B cell (primary cell): Measurements from ENCODE around the gene GUCY2D. TPM values are rescaled to one million over a fixed set of nuclear protein-coding genes. Genes with fewer than 3 reads are reported as not detected.
"Not testable (repeated sequence)": the region's sequence is repeated elsewhere in the genome, so short reads cannot be mapped to it uniquely, and the experiment has no call there.

Source experiments
- ATAC-seq: fragments of 200-7000 bp; cut with Tn5 transposase; one replicate; pipeline ENCODE4 v1.10.0; 2021; ENCODE audit warnings: low read depth, mild to moderate bottlenecking, moderate number of reproducible peaks, moderate library complexity
- CTCF ChIA-PET: fragments of 350-600 bp; sonication (Branson Sonifier 250); formaldehyde crosslinking; loops from one replicate; lab custom pipeline; 2021; ENCODE audit warnings: antibody characterized with exemption, inconsistent platforms; lab: Charles Lee
- POLR2A ChIA-PET: fragments of 350-600 bp; sonication (Branson Sonifier 250); formaldehyde crosslinking; loops from one replicate; lab custom pipeline; 2021; ENCODE audit warnings: antibody characterized with exemption; lab: Charles Lee
- DNase-seq: peaks from one replicate; pipeline ENCODE4 v3.0.0; 2013
- H2AFZ ChIP-seq: 2 replicates; pipeline ENCODE4 v1.6.1; 2012; ENCODE audit warnings: mild to moderate bottlenecking, low read depth, low read length; ENCODE audit not compliant: insufficient read depth, poor library complexity, severe bottlenecking
- H3K27ac ChIP-seq, 2 donors: 1 replicate in 1 of 2; 2 replicates in 1 of 2; pipeline ENCODE4 v1.5.1; 2012 to 2013; ENCODE audit warnings: low read length in 2 of 2, mild to moderate bottlenecking in 2 of 2, moderate library complexity in 1 of 2
- H3K27me3 ChIP-seq, 4 experiments: fragments of 200-600 bp in 1 of 4; sonication (generic) in 1 of 4; replicated peaks in 1 of 4; 1 replicate in 2 of 4; 2 replicates in 2 of 4; pipeline versions ENCODE4 v1.6.1 to v1.7.0; 2013 to 2016; ENCODE audit warnings: low read length in 3 of 4, mild to moderate bottlenecking in 2 of 4, mixed read lengths in 1 of 4, moderate library complexity in 1 of 4; ENCODE audit not compliant: insufficient read depth in 4 of 4, control insufficient read depth in 3 of 4; ENCODE audit errors: control extremely low read depth in 1 of 4
- H3K36me3 ChIP-seq, 2 experiments: replicated peaks in 1 of 2; 1 replicate in 1 of 2; 2 replicates in 1 of 2; pipeline versions ENCODE4 v1.6.1 to v1.7.1; 2013; ENCODE audit warnings: low read length in 1 of 2; ENCODE audit not compliant: insufficient read depth in 2 of 2, control insufficient read depth in 1 of 2; ENCODE audit errors: control extremely low read depth in 1 of 2, extremely low read depth in 1 of 2
- H3K4me1 ChIP-seq, 2 donors: fragments of 200-600 bp in 1 of 2; sonication (generic) in 1 of 2; 1 replicate in 1 of 2; 2 replicates in 1 of 2; pipeline versions ENCODE4 v1.5.1 to v1.6.1; 2013 to 2017; ENCODE audit warnings: low read length in 2 of 2; ENCODE audit not compliant: control insufficient read depth in 2 of 2, insufficient read depth in 2 of 2
- H3K4me2 ChIP-seq: replicated peaks from 2 replicates; pipeline ENCODE3; 2012; ENCODE audit warnings: mild to moderate bottlenecking, low read depth, low read length; ENCODE audit not compliant: poor library complexity, severe bottlenecking
- H3K4me3 ChIP-seq, 5 experiments: fragments of 200-600 bp in 1 of 5; sonication (generic) in 1 of 5; 1 replicate in 3 of 5; 2 replicates in 2 of 5; pipeline versions ENCODE4 v1.5.1 to v1.7.0; 2011 to 2016; ENCODE audit warnings: low read length in 4 of 5, mild to moderate bottlenecking in 4 of 5, low read depth in 2 of 5, control low read depth in 1 of 5, moderate library complexity in 1 of 5; ENCODE audit not compliant: insufficient read depth in 1 of 5; ENCODE audit errors: control extremely low read depth in 1 of 5, extremely low read depth in 1 of 5
- H3K79me2 ChIP-seq: fragments of 200-600 bp; sonication (generic); one replicate; pipeline ENCODE4 v1.6.0; 2016; ENCODE audit warnings: low read length; ENCODE audit not compliant: control insufficient read depth, insufficient read depth
- H3K9ac ChIP-seq: fragments of 200-600 bp; sonication (generic); 2 replicates; pipeline ENCODE4 v1.6.1; 2017; ENCODE audit warnings: mild to moderate bottlenecking, low read length, moderate library complexity
- H3K9me3 ChIP-seq, 3 donors: one replicate each; pipeline versions ENCODE4 v1.6.1 to v1.7.1; 2013; ENCODE audit warnings: low read length in 2 of 3; ENCODE audit not compliant: control insufficient read depth in 2 of 3, insufficient read depth in 1 of 3; ENCODE audit errors: control extremely low read depth in 1 of 3
- H4K20me1 ChIP-seq: 2 replicates; pipeline ENCODE4 v1.6.0; 2012; ENCODE audit warnings: mild to moderate bottlenecking, low read length; ENCODE audit not compliant: insufficient read depth, control insufficient read depth, poor library complexity, severe bottlenecking
- H3K27ac Mint-ChIP-seq: one replicate; pipeline ENCODE4 v1.8.0; 2021; ENCODE audit warnings: mixed read lengths
- H3K27me3 Mint-ChIP-seq: one replicate; pipeline ENCODE4 v1.8.0; 2021; ENCODE audit warnings: mixed read lengths
- H3K4me1 Mint-ChIP-seq: one replicate; pipeline ENCODE4 v1.8.0; 2021; ENCODE audit warnings: mixed read lengths
- H3K4me3 Mint-ChIP-seq: one replicate; pipeline ENCODE4 v1.8.0; 2021; ENCODE audit warnings: mixed read lengths
- H3K9me3 Mint-ChIP-seq: one replicate; pipeline ENCODE4 v1.8.0; 2022; ENCODE audit warnings: mixed read lengths; ENCODE audit not compliant: insufficient read depth
- EZH2 ChIP-seq: IDR thresholded peaks from 2 replicates; pipeline ENCODE4 v1.6.1; 2012; ENCODE audit warnings: borderline replicate concordance, low read depth, mild to moderate bottlenecking, moderate library complexity, low read length; ENCODE audit not compliant: insufficient read depth, poor library complexity, severe bottlenecking
- WGBS: methylation state at CpG from one replicate; pipeline ENCODE4 v1.1.5; 2013; ENCODE audit warnings: missing lambda C conversion rate; ENCODE audit not compliant: insufficient coverage; 5-methylcytosine and 5-hydroxymethylcytosine counted together
- intact Hi-C: fragments of 100-400 bp; cut with micrococcal nuclease; formaldehyde crosslinking; loops from one replicate; pipeline ENCODE4 v1.10.0; 2022
- polyA plus RNA-seq: library from polyadenylated mRNA; depleted of rRNA; stranded (reverse); fragments of >200 nt; gene quantifications from 2 replicates; pipeline ENCODE4 v1.2.3, GENCODE V29; 2012
- total RNA-seq, 2 donors: library from RNA; stranded (reverse); fragments of 120-200 nt in 1 of 2; gene quantifications; 1 replicate in 1 of 2; 2 replicates in 1 of 2; pipeline versions ENCODE4 v1.2.3 to v1.2.4, GENCODE V29; 2013 to 2022
- TF ChIP-seq, protein P1 (sequence below): fragments of 200-600 bp; IDR thresholded peaks from one replicate; pipeline ENCODE4 v1.8.0; 2022; ENCODE audit warnings: antibody characterized with exemption, mild to moderate bottlenecking

Gene GUCY2D
- total and polyA plus RNA-seq, 2 donors (not counting 1 experiment from before 2014, with no cell fraction given) = not detected

DNA sequence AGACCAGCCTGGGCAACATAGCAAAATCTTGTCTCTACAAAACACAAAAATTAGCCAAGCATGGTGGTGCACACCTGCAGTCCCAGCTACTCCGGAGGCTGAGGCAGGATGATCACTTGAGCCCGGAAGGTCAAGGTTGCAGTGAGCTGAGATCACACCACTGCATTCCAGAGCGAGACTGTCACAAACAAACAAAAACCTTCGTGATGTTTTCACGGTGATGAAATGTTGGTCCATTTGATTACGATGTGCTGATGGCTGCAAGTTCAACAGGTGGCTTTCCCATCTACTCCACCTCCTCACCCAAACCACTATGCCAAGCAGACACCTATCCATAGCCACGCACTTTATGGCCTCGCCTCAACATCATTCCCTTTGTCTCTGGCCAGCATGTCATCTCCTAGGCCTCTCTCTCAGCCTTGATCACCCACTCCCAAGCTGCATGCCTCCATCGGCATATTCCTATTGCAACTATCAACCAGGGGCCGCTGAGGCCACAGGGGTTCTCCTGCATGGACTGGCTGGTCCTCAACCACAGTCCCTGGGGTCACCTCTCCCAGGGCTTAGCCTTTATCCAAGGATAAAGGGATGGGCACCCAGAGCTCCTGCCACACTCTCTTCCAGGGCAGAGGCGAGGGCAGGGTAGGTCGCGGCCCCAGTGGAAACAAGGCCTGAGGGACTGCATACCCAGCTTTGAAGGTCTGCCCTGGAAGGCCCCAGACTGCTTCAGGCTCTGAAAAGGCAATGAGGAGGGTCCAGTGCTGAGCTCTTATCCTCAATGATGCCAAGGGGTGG lies 19.3 kb downstream of the GUCY2D start:
- H3K4me1 Mint-ChIP-seq = peaks cover 2% of the 10 kb centered on the region
- peaks cover 0 to 30% (median 10%) of the 10 kb centered on the region in 4 experiments for H3K27me3 ChIP-seq
- no peaks in the 10 kb centered on the region for H4K20me1 ChIP-seq
- no peak for ATAC-seq
- H3K4me3 ChIP-seq = no peak overlapping the region
- H3K9ac ChIP-seq = no peak overlapping the region
- no peak for DNase-seq
- H3K27me3 Mint-ChIP-seq = peaks cover 49% of the 10 kb centered on the region
- CTCF ChIA-PET = interaction anchor here (0.7 to 1.3 kb wide), 3 partner anchors 33 to 277 kb away, joined by 3 to 8 read pairs (median 4); no protein-coding TSS in a partner anchor
- no peaks in the 10 kb centered on the region for H3K36me3 ChIP-seq
- no peaks in the 10 kb centered on the region for H3K79me2 ChIP-seq
- H3K4me2 ChIP-seq = no peak overlapping the region
- H3K4me3 Mint-ChIP-seq = no peak overlapping the region
- no peaks in the 10 kb centered on the region for H3K9me3 Mint-ChIP-seq
- WGBS = 94% methylated on average over 13 of the region's 13 CpGs
- H2AFZ ChIP-seq = no peak overlapping the region
- peaks cover 1 to 3% of the 10 kb centered on the region in 2 donors for H3K4me1 ChIP-seq
- H3K9me3 ChIP-seq = no peaks in the 10 kb centered on the region
- POLR2A ChIA-PET = no interaction called here
- TF ChIP-seq, protein P1, sequence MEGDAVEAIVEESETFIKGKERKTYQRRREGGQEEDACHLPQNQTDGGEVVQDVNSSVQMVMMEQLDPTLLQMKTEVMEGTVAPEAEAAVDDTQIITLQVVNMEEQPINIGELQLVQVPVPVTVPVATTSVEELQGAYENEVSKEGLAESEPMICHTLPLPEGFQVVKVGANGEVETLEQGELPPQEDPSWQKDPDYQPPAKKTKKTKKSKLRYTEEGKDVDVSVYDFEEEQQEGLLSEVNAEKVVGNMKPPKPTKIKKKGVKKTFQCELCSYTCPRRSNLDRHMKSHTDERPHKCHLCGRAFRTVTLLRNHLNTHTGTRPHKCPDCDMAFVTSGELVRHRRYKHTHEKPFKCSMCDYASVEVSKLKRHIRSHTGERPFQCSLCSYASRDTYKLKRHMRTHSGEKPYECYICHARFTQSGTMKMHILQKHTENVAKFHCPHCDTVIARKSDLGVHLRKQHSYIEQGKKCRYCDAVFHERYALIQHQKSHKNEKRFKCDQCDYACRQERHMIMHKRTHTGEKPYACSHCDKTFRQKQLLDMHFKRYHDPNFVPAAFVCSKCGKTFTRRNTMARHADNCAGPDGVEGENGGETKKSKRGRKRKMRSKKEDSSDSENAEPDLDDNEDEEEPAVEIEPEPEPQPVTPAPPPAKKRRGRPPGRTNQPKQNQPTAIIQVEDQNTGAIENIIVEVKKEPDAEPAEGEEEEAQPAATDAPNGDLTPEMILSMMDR = no peak
- TF ChIP-seq EZH2 = no peak
- intact Hi-C loops = no loop called here
- H3K27ac Mint-ChIP-seq = no peak overlapping the region
- no peak overlapping the region for H3K27ac ChIP-seq

DNA sequence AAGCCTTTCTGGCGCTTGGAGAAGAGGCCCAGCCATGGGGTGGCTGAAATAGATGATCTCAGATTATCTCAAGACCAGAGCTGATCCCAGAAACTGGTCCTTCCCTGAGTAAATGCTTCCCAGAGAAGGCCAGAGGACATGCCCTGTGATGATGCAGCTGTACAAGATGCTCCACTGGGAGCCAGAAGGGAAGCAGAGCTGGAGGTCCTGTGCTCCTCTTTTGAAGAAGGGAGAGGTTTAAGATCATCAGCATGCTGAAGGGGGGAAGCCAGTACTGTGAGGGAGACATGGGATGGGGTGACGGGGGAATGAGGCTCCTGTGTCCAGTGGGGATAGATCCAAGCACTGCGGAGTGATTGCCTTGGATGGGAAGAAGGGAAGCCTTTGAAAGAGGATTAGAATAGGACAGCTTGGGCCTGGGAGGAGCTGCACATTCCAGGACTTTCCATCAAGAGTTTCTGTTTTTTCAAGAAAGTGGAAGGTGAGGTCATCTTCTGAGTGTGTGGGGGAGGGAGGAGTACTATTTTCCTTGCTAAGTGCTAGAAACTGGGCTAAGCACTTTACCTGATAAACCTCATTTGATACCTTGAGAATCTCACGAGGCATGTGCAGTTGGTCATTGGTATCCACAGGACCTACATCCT lies 20.1 kb downstream of the GUCY2D start:
- no peak for ATAC-seq
- Histone ChIP-seq H2AFZ (no peak overlapping the region), H3K27ac (no peak overlapping the region), H3K9ac (no peak overlapping the region), H3K27me3 (peaks cover 0 to 29% (median 13%) of the 10 kb centered on the region in 4 experiments), H3K9me3 (no peaks in the 10 kb centered on the region), H4K20me1 (no peaks in the 10 kb centered on the region), H3K79me2 (no peaks in the 10 kb centered on the region), H3K4me1 (no peaks in the 10 kb centered on the region), H3K4me3 (no peak overlapping the region), H3K36me3 (no peaks in the 10 kb centered on the region), H3K4me2 (no peak overlapping the region)
- ChIA-PET POLR2A (no interaction called here), CTCF (interaction anchor here (1.1 to 1.3 kb wide), 2 partner anchors 34 to 50 kb away, joined by 4 to 8 read pairs; no protein-coding TSS in a partner anchor)
- DNase-seq = no peak
- H3K4me1 Mint-ChIP-seq = no peaks in the 10 kb centered on the region
- no peak overlapping the region for H3K27ac Mint-ChIP-seq
- intact Hi-C loops = no loop called here
- WGBS = 100% methylated on average over 3 of the region's 4 CpGs
- peaks cover 53% of the 10 kb centered on the region for H3K27me3 Mint-ChIP-seq
- H3K9me3 Mint-ChIP-seq = no peaks in the 10 kb centered on the region
- no peak overlapping the region for H3K4me3 Mint-ChIP-seq
- TF ChIP-seq EZH2 = no peak

DNA sequence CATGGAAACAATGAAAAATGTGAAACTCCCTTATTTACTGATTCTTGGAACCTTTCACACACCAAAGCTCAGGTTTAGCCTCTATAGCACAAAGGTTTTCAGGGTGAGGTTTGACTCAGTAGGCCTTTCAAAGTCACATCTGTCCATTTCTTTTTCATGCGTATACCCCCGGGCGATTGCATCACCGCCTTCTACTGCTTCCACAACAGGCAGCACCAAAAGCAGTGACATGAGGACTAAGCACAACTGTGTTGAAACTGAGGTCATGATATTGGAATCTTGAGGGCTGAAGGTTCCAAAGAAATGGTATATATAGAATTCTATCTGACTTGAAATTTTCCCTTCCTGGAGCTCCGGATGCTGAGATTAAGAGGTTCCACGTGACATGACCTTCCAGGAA lies 21.7 kb downstream of the GUCY2D start:
- H3K4me2 ChIP-seq, H3K79me2 ChIP-seq, H3K9me3 Mint-ChIP-seq, H3K4me1 Mint-ChIP-seq, H3K9me3 ChIP-seq, H3K4me3 ChIP-seq, H3K9ac ChIP-seq, H4K20me1 ChIP-seq, H3K27ac ChIP-seq, ATAC-seq, H3K4me3 Mint-ChIP-seq, intact Hi-C loops, DNase-seq, H3K27ac Mint-ChIP-seq, H3K36me3 ChIP-seq, H3K4me1 ChIP-seq, POLR2A ChIA-PET, H2AFZ ChIP-seq: not testable (repeated sequence)
- WGBS = no CpG with 5 or more reads among the region's 6 CpGs
- H3K27me3 ChIP-seq = peaks cover 0 to 35% (median 14%) of the 10 kb centered on the region in 4 experiments
- CTCF ChIA-PET = interaction anchor here (1.5 kb wide), 1 partner anchor 34 kb away, joined by 3 read pairs; no protein-coding TSS in a partner anchor
- peaks cover 56% of the 10 kb centered on the region for H3K27me3 Mint-ChIP-seq
